ENCODE measurements around the gene MRNIP. TPM values are rescaled to one million over a fixed set of nuclear protein-coding genes. Genes with fewer than 3 reads are reported as not detected.

Gene MRNIP
- total and polyA plus RNA-seq, 2 donors, result 30.5 to 41.1 TPM

- peaks cover 15% of the 10 kb centered on the region for H3K36me3 ChIP-seq (ENCODE audit: insufficient read depth)
- WGBS, result 86% methylated on average over 23 of the region's 23 CpGs
- no peak overlapping the region for H3K27ac ChIP-seq (ENCODE audit: low read depth)
- no peaks in the 10 kb centered on the region for H3K4me1 ChIP-seq (ENCODE audit: insufficient read depth)
- no peak overlapping the region for H3K4me3 ChIP-seq (ENCODE audit: low read depth, low read length)
- no peak for DNase-seq (ENCODE audit: extremely low spot score)
Observed at GRCh38 chr5:179833056-179833708, 25.4 kb downstream of the MRNIP start.

GRCh38 chr5:179832039-179832745 lies 26.4 kb downstream of the MRNIP start:
- Histone ChIP-seq H3K36me3 (ENCODE audit: insufficient read depth) (peaks cover 15% of the 10 kb centered on the region), H3K27ac (ENCODE audit: low read depth) (no peak overlapping the region), H3K4me1 (ENCODE audit: insufficient read depth) (no peaks in the 10 kb centered on the region), H3K4me3 (ENCODE audit: low read depth, low read length) (no peak overlapping the region)
- no peak for DNase-seq (ENCODE audit: extremely low spot score)
- 94% methylated on average over 20 of the region's 20 CpGs for WGBS

- H3K27ac ChIP-seq (ENCODE audit: low read depth), result no peak overlapping the region
- H3K4me1 ChIP-seq (ENCODE audit: insufficient read depth), result no peaks in the 10 kb centered on the region
- no peak overlapping the region for H3K4me3 ChIP-seq (ENCODE audit: low read depth, low read length)
- WGBS, result 97% methylated on average over 7 of the region's 7 CpGs
- peaks cover 10% of the 10 kb centered on the region for H3K36me3 ChIP-seq (ENCODE audit: insufficient read depth)
- DNase-seq (ENCODE audit: extremely low spot score), result no peak
Observed at GRCh38 chr5:179830818-179831468, 27.7 kb downstream of the MRNIP start.

GRCh38 chr5:179829732-179830435 lies 28.7 kb downstream of the MRNIP start:
- 93% methylated on average over 7 of the region's 7 CpGs for WGBS
- H3K36me3 ChIP-seq (ENCODE audit: insufficient read depth), result peaks cover 10% of the 10 kb centered on the region
- H3K4me3 ChIP-seq (ENCODE audit: low read depth, low read length), result no peak overlapping the region
- no peak overlapping the region for H3K27ac ChIP-seq (ENCODE audit: low read depth)
- H3K4me1 ChIP-seq (ENCODE audit: insufficient read depth), result no peaks in the 10 kb centered on the region
- DNase-seq (ENCODE audit: extremely low spot score), result no peak

GRCh38 chr5:179828756-179829421 lies 29.7 kb downstream of the MRNIP start:
- DNase-seq (ENCODE audit: extremely low spot score), result no peak
- Histone ChIP-seq H3K27ac (ENCODE audit: low read depth) (no peak overlapping the region), H3K4me3 (ENCODE audit: low read depth, low read length) (no peak overlapping the region), H3K4me1 (ENCODE audit: insufficient read depth) (no peaks in the 10 kb centered on the region), H3K36me3 (ENCODE audit: insufficient read depth) (peaks cover 10% of the 10 kb centered on the region)
- 91% methylated on average over 3 of the region's 3 CpGs for WGBS

- H3K36me3 ChIP-seq (ENCODE audit: insufficient read depth), result peaks cover 10% of the 10 kb centered on the region
- DNase-seq (ENCODE audit: extremely low spot score), result no peak
- no peak overlapping the region for H3K4me3 ChIP-seq (ENCODE audit: low read depth, low read length)
- H3K27ac ChIP-seq (ENCODE audit: low read depth), result no peak overlapping the region
- H3K4me1 ChIP-seq (ENCODE audit: insufficient read depth), result no peaks in the 10 kb centered on the region
- WGBS, result 53% methylated on average over 9 of the region's 9 CpGs
Observed at GRCh38 chr5:179827680-179828079, 30.9 kb downstream of the MRNIP start.

GRCh38 chr5:179825655-179826182 lies 32.9 kb downstream of the MRNIP start:
- no peaks in the 10 kb centered on the region for H3K4me1 ChIP-seq (ENCODE audit: insufficient read depth)
- no peak overlapping the region for H3K4me3 ChIP-seq (ENCODE audit: low read depth, low read length)
- no peak for DNase-seq (ENCODE audit: extremely low spot score)
- peaks cover 3% of the 10 kb centered on the region for H3K36me3 ChIP-seq (ENCODE audit: insufficient read depth)
- H3K27ac ChIP-seq (ENCODE audit: low read depth), result no peak overlapping the region
- 84% methylated on average over 13 of the region's 13 CpGs for WGBS

GRCh38 chr5:179824745-179825112 lies 33.9 kb downstream of the MRNIP start:
- Histone ChIP-seq H3K4me3 (ENCODE audit: low read depth, low read length) (no peak overlapping the region), H3K27ac (ENCODE audit: low read depth) (no peak overlapping the region), H3K4me1 (ENCODE audit: insufficient read depth) (no peaks in the 10 kb centered on the region), H3K36me3 (ENCODE audit: insufficient read depth) (peaks cover 3% of the 10 kb centered on the region)
- 88% methylated on average over 3 of the region's 3 CpGs for WGBS
- DNase-seq (ENCODE audit: extremely low spot score), result no peak

GRCh38 chr5:179823937-179824744 lies 34.5 kb downstream of the MRNIP start:
- H3K27ac ChIP-seq (ENCODE audit: low read depth), result no peak overlapping the region
- peaks cover 1% of the 10 kb centered on the region for H3K36me3 ChIP-seq (ENCODE audit: insufficient read depth)
- H3K4me1 ChIP-seq (ENCODE audit: insufficient read depth), result no peaks in the 10 kb centered on the region
- WGBS, result 91% methylated on average over 22 of the region's 22 CpGs
- no peak for DNase-seq (ENCODE audit: extremely low spot score)
- no peak overlapping the region for H3K4me3 ChIP-seq (ENCODE audit: low read depth, low read length)

- whole genome bisulfite sequencing, result 60% methylated on average over 8 of the region's 8 CpGs
- DNase-seq (ENCODE audit: extremely low spot score), result no peak
- Histone ChIP-seq H3K4me3 (ENCODE audit: low read depth, low read length) (peak overlapping the region; percentile 87), H3K27ac (ENCODE audit: low read depth) (no peak overlapping the region), H3K4me1 (ENCODE audit: insufficient read depth) (no peaks in the 10 kb centered on the region), H3K36me3 (ENCODE audit: insufficient read depth) (no peaks in the 10 kb centered on the region)
Observed at GRCh38 chr5:179822444-179822990, 36.1 kb downstream of the MRNIP start.

- Histone ChIP-seq H3K27ac (ENCODE audit: low read depth) (no peak overlapping the region), H3K4me1 (ENCODE audit: insufficient read depth) (no peaks in the 10 kb centered on the region), H3K4me3 (ENCODE audit: low read depth, low read length) (peak overlapping the region; percentile 87), H3K36me3 (ENCODE audit: insufficient read depth) (no peaks in the 10 kb centered on the region)
- no peak for DNase-seq (ENCODE audit: extremely low spot score)
- 46% methylated on average over 3 of the region's 3 CpGs for WGBS
Observed at GRCh38 chr5:179822059-179822432, 36.6 kb downstream of the MRNIP start.

GRCh38 chr5:179821298-179822058 lies 37.1 kb downstream of the MRNIP start:
- WGBS, result under 1% methylated on average over 54 of the region's 54 CpGs

More at GRCh38 chr5:179821298-179822058, 37.1 kb downstream of the MRNIP start:
- H3K27ac ChIP-seq (ENCODE audit: low read depth), result peak overlapping the region; percentile 99
- H3K4me3 ChIP-seq (ENCODE audit: low read depth, low read length), result peak overlapping the region; percentile 87
- peak; percentile 82 for DNase-seq (ENCODE audit: extremely low spot score)
- H3K4me1 ChIP-seq (ENCODE audit: insufficient read depth), result no peaks in the 10 kb centered on the region
- no peaks in the 10 kb centered on the region for H3K36me3 ChIP-seq (ENCODE audit: insufficient read depth)

Data from urinary bladder (tissue), 4 donors.